ENCODE measurements around the gene GABPB1.

GRCh38 chr15:50252556-50252955, 102.4 kb downstream of the GABPB1 start:
- TF ChIP-seq CTCF (IDR thresholded peaks at IDR 0.05) (no peak), POLR2A (IDR thresholded peaks at IDR 0.05) (no peak)

Data from testis (tissue), 2 donors.